Liver (tissue), 9 donors: ENCODE results near the gene BTNL8. TPM values are rescaled to one million over a fixed set of nuclear protein-coding genes. Genes with fewer than 3 reads are reported as not detected.

ENCODE experiments used
- DNase-seq: peaks from one replicate; pipeline ENCODE4 v3.0.0-alpha.2; 2017; ENCODE audit warnings: low spot score
- H3K27ac ChIP-seq, 2 donors: one replicate each; pipeline ENCODE4 v1.7.0; 2013; ENCODE audit warnings: inconsistent platforms in 2 of 2, low read length in 2 of 2, control low read depth in 1 of 2, low read depth in 1 of 2, mild to moderate bottlenecking in 1 of 2
- H3K27me3 ChIP-seq, 4 donors: one replicate each; pipeline versions ENCODE4 v1.6.1 to v1.7.0; 2013; ENCODE audit warnings: low read length in 3 of 4, inconsistent platforms in 1 of 4, mild to moderate bottlenecking in 1 of 4, moderate library complexity in 1 of 4; ENCODE audit not compliant: control insufficient read depth in 4 of 4, insufficient read depth in 4 of 4
- H3K36me3 ChIP-seq, 4 donors: one replicate each; pipeline versions ENCODE4 v1.6.1 to v1.7.0; 2013; ENCODE audit warnings: low read length in 3 of 4, mild to moderate bottlenecking in 3 of 4, low read depth in 1 of 4, moderate library complexity in 1 of 4; ENCODE audit not compliant: control insufficient read depth in 4 of 4, insufficient read depth in 3 of 4
- H3K4me1 ChIP-seq, 4 donors: one replicate each; pipeline versions ENCODE4 v1.6.1 to v1.7.0; 2013; ENCODE audit warnings: low read length in 3 of 4, mild to moderate bottlenecking in 3 of 4, moderate library complexity in 1 of 4; ENCODE audit not compliant: control insufficient read depth in 4 of 4, insufficient read depth in 4 of 4
- H3K4me3 ChIP-seq, 3 donors: one replicate each; pipeline versions ENCODE4 v1.6.1 to v1.7.0; 2013; ENCODE audit warnings: low read length in 3 of 3, control low read depth in 1 of 3, low read depth in 1 of 3, mild to moderate bottlenecking in 1 of 3
- H3K9ac ChIP-seq, 2 donors: one replicate each; pipeline ENCODE4 v1.7.0; 2013; ENCODE audit warnings: low read length in 2 of 2, mild to moderate bottlenecking in 2 of 2, moderate library complexity in 2 of 2, control low read depth in 1 of 2, low read depth in 1 of 2
- H3K9me3 ChIP-seq, 4 donors: one replicate each; pipeline versions ENCODE4 v1.6.1 to v1.7.0; 2013; ENCODE audit warnings: low read length in 3 of 4; ENCODE audit not compliant: control insufficient read depth in 4 of 4
- EGR1 ChIP-seq, 2 donors: IDR thresholded peaks; 2 replicates each; pipeline ENCODE4 v1.6.1; 2016 to 2018; ENCODE audit warnings: antibody characterized with exemption in 2 of 2, low read depth in 2 of 2
- FOXA1 ChIP-seq: IDR thresholded peaks from 2 replicates; pipeline ENCODE4 v1.6.1; 2016; ENCODE audit warnings: antibody characterized with exemption
- FOXA2 ChIP-seq: IDR thresholded peaks from 2 replicates; pipeline ENCODE4 v1.6.1; 2016; ENCODE audit warnings: antibody characterized with exemption
- GABPA ChIP-seq, 2 donors: IDR thresholded peaks in 1 of 2; conservative IDR thresholded peaks in 1 of 2; 2 replicates each; pipeline ENCODE4 v1.6.1; 2016; ENCODE audit warnings: antibody characterized with exemption in 2 of 2, mild to moderate bottlenecking in 1 of 2, moderate library complexity in 1 of 2
- HNF4A ChIP-seq, 2 donors: conservative IDR thresholded peaks; 2 replicates each; pipeline ENCODE4 v1.6.1; 2016; ENCODE audit warnings: antibody characterized with exemption in 2 of 2, mild to moderate bottlenecking in 2 of 2
- JUND ChIP-seq, 2 donors: IDR thresholded peaks; 2 replicates each; pipeline ENCODE4 v1.6.1; 2016; ENCODE audit warnings: antibody characterized with exemption in 2 of 2
- NR2F2 ChIP-seq: IDR thresholded peaks from 2 replicates; pipeline ENCODE4 v1.6.1; 2016; ENCODE audit warnings: antibody characterized with exemption
- RAD21 ChIP-seq, 2 donors: IDR thresholded peaks; 2 replicates each; pipeline ENCODE4 v1.6.1; 2016; ENCODE audit warnings: antibody characterized with exemption in 2 of 2, mild to moderate bottlenecking in 2 of 2
- RXRA ChIP-seq, 2 donors: IDR thresholded peaks; 2 replicates each; pipeline ENCODE4 v1.6.1; 2017 to 2018; ENCODE audit warnings: antibody characterized with exemption in 2 of 2, mild to moderate bottlenecking in 1 of 2
- SP1 ChIP-seq: IDR thresholded peaks from 2 replicates; pipeline ENCODE4 v1.6.1; 2018; ENCODE audit warnings: antibody characterized with exemption, mild to moderate bottlenecking
- TAF1 ChIP-seq: conservative IDR thresholded peaks from 2 replicates; pipeline ENCODE4 v1.6.1; 2016; ENCODE audit warnings: antibody characterized with exemption, mild to moderate bottlenecking
- YY1 ChIP-seq: IDR thresholded peaks from 2 replicates; pipeline ENCODE4 v1.6.1; 2016; ENCODE audit warnings: antibody characterized with exemption, mild to moderate bottlenecking
- WGBS: extraction: QIAGEN DNeasy Blood & Tissue Kit; methylation state at CpG from one replicate; pipeline ENCODE4 v1.1.7; 2013; 5-methylcytosine and 5-hydroxymethylcytosine counted together
- polyA plus RNA-seq, 2 donors: library from polyadenylated mRNA; stranded (reverse) in 1 of 2; unstranded in 1 of 2; fragments of 200-250 nt in 1 of 2; fragments of >200 nt in 1 of 2; fragmentation: Nextera tagmentation in 1 of 2; extraction: Ambion mirVana in 1 of 2; gene quantifications; one replicate each; pipeline versions ENCODE4 v1.2.1 to v1.2.3, GENCODE V29; 2013 to 2015
- total RNA-seq, 2 donors: library from RNA; depleted of rRNA; stranded (reverse); fragments of >200 nt; gene quantifications; one replicate each; pipeline ENCODE4 v1.2.3, GENCODE V29; 2014
- TF ChIP-seq, protein P1 (sequence below): fragments of 150-350 bp; IDR thresholded peaks from 2 replicates; pipeline ENCODE4 v1.5.1; 2017; ENCODE audit warnings: improper control_type of control experiment, low read depth, low read length; ENCODE audit not compliant: missing input control
- TF ChIP-seq, protein P2 (sequence below): IDR thresholded peaks from 2 replicates; pipeline ENCODE4 v1.6.1; 2016; ENCODE audit warnings: antibody characterized with exemption
- TF ChIP-seq, protein P3 (sequence below): IDR thresholded peaks from 2 replicates; pipeline ENCODE4 v1.6.1; 2016; ENCODE audit warnings: antibody characterized with exemption
- TF ChIP-seq, protein P4 (sequence below): IDR thresholded peaks from 2 replicates; pipeline ENCODE4 v1.6.1; 2016; ENCODE audit warnings: antibody characterized with exemption, mild to moderate bottlenecking
- TF ChIP-seq, protein P5 (sequence below): IDR thresholded peaks from 2 replicates; pipeline ENCODE4 v1.6.1; 2016; ENCODE audit warnings: antibody characterized with exemption
- donor health status: healthy.
- donor health status: healthy.
- donor health status: healthy.
- donor health status: healthy.
- donor health status: healthy.

Gene BTNL8
- total and polyA plus RNA-seq, 4 donors = 0.14 to 0.67 (median 0.56) TPM

DNA sequence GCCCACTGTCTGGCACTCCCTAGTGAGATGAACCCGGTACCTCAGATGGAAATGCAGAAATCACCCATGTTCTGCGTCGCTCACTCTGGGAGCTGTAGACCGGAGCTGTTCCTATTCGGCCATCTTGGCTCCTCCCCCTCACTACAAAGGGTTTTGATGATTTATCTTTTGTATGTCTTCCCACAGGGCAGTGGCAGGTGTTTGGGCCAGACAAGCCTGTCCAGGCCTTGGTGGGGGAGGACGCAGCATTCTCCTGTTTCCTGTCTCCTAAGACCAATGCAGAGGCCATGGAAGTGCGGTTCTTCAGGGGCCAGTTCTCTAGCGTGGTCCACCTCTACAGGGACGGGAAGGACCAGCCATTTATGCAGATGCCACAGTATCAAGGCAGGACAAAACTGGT, 9.4 kb downstream of the BTNL8 start:
- 91% methylated on average over 9 of the region's 9 CpGs for WGBS
- H3K27ac ChIP-seq = no peak overlapping the region
- no peaks in the 10 kb centered on the region for H3K4me1 ChIP-seq

More for the DNA sequence above, 9.4 kb downstream of the BTNL8 start:
- TF ChIP-seq, protein P1, sequence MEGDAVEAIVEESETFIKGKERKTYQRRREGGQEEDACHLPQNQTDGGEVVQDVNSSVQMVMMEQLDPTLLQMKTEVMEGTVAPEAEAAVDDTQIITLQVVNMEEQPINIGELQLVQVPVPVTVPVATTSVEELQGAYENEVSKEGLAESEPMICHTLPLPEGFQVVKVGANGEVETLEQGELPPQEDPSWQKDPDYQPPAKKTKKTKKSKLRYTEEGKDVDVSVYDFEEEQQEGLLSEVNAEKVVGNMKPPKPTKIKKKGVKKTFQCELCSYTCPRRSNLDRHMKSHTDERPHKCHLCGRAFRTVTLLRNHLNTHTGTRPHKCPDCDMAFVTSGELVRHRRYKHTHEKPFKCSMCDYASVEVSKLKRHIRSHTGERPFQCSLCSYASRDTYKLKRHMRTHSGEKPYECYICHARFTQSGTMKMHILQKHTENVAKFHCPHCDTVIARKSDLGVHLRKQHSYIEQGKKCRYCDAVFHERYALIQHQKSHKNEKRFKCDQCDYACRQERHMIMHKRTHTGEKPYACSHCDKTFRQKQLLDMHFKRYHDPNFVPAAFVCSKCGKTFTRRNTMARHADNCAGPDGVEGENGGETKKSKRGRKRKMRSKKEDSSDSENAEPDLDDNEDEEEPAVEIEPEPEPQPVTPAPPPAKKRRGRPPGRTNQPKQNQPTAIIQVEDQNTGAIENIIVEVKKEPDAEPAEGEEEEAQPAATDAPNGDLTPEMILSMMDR = no peak
- TF ChIP-seq, protein P2, sequence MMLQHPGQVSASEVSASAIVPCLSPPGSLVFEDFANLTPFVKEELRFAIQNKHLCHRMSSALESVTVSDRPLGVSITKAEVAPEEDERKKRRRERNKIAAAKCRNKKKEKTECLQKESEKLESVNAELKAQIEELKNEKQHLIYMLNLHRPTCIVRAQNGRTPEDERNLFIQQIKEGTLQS = no peak
- TF ChIP-seq TAF1 = no peak
- TF ChIP-seq RXRA (IDR thresholded peaks at IDR 0.05) = no peak
- no peak for TF ChIP-seq SP1
- TF ChIP-seq, protein P3, sequence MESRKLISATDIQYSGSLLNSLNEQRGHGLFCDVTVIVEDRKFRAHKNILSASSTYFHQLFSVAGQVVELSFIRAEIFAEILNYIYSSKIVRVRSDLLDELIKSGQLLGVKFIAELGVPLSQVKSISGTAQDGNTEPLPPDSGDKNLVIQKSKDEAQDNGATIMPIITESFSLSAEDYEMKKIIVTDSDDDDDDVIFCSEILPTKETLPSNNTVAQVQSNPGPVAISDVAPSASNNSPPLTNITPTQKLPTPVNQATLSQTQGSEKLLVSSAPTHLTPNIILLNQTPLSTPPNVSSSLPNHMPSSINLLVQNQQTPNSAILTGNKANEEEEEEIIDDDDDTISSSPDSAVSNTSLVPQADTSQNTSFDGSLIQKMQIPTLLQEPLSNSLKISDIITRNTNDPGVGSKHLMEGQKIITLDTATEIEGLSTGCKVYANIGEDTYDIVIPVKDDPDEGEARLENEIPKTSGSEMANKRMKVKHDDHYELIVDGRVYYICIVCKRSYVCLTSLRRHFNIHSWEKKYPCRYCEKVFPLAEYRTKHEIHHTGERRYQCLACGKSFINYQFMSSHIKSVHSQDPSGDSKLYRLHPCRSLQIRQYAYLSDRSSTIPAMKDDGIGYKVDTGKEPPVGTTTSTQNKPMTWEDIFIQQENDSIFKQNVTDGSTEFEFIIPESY = no peak
- TF ChIP-seq NR2F2 = no peak
- TF ChIP-seq GABPA (IDR thresholded peaks at IDR 0.05 in 1 of 2, conservative IDR thresholded peaks at IDR 0.05 in 1 of 2) = no peak
- TF ChIP-seq JUND (IDR thresholded peaks at IDR 0.05) = no peak
- TF ChIP-seq EGR1 (IDR thresholded peaks at IDR 0.05; ENCODE audit: low read depth in 2 of 2) = no peak
- TF ChIP-seq, protein P4, sequence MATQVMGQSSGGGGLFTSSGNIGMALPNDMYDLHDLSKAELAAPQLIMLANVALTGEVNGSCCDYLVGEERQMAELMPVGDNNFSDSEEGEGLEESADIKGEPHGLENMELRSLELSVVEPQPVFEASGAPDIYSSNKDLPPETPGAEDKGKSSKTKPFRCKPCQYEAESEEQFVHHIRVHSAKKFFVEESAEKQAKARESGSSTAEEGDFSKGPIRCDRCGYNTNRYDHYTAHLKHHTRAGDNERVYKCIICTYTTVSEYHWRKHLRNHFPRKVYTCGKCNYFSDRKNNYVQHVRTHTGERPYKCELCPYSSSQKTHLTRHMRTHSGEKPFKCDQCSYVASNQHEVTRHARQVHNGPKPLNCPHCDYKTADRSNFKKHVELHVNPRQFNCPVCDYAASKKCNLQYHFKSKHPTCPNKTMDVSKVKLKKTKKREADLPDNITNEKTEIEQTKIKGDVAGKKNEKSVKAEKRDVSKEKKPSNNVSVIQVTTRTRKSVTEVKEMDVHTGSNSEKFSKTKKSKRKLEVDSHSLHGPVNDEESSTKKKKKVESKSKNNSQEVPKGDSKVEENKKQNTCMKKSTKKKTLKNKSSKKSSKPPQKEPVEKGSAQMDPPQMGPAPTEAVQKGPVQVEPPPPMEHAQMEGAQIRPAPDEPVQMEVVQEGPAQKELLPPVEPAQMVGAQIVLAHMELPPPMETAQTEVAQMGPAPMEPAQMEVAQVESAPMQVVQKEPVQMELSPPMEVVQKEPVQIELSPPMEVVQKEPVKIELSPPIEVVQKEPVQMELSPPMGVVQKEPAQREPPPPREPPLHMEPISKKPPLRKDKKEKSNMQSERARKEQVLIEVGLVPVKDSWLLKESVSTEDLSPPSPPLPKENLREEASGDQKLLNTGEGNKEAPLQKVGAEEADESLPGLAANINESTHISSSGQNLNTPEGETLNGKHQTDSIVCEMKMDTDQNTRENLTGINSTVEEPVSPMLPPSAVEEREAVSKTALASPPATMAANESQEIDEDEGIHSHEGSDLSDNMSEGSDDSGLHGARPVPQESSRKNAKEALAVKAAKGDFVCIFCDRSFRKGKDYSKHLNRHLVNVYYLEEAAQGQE = no peak
- TF ChIP-seq YY1 = no peak
- no peak for TF ChIP-seq HNF4A (conservative IDR thresholded peaks at IDR 0.05)
- TF ChIP-seq FOXA1 = no peak
- TF ChIP-seq, protein P5, sequence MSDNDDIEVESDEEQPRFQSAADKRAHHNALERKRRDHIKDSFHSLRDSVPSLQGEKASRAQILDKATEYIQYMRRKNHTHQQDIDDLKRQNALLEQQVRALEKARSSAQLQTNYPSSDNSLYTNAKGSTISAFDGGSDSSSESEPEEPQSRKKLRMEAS = no peak
- TF ChIP-seq FOXA2 = no peak
- no peak for TF ChIP-seq RAD21 (IDR thresholded peaks at IDR 0.05)
- Histone ChIP-seq H3K9me3 (peaks cover 0 to 7% (median 0%) of the 10 kb centered on the region in 4 donors), H3K27me3 (no peaks in the 10 kb centered on the region), H3K4me3 (no peak overlapping the region), H3K9ac (no peak overlapping the region), H3K36me3 (no peaks in the 10 kb centered on the region)
- no peak for DNase-seq
